GM18520 (cell line): ENCODE measurements around the gene SHANK1.

Source experiments
- ATAC-seq: cut with Tn5 transposase; IDR thresholded peaks from one replicate; pipeline ENCODE4 v1.9.1; 2021; ENCODE audit not compliant: unreplicated experiment

Gene SHANK1

DNA sequence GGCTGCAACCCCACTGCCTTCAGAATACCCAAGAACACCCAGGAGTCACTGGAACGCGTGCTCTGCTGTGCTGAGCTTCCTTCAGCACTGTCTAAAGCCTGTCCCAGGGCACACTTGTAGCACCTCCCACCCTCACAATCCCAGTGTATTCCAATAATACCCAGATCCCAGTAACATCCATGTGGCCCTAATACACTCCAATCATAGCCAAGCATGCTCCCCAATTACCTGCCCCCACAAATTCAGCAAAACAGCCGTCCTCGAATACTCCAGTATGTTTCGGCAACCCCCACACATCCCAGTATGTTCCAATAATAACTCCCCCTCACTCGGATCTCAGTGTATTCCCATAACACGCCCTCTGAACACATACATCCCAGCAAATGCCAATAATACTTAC lies 29.2 kb downstream of the SHANK1 start:
- no peak for ATAC-seq

DNA sequence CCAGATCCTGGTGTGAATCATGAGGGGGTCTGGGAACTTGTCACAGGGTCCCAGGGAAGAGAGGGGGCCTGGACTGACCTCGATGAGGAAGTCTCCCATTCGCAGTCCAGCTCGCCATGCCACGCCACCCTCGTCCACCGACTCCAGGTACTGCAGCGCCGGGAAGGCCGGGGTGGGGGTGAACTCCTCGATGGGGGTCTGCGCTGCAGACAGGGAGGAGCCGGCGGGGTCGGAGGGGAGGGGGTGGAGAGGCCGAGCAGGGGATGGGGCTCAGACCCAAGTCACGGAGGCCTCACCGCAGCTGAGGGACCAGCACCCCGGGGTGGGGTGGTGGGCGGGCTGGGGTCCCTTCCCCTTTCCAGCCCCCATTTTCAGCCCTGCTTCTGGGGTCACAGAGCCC lies 30.8 kb downstream of the SHANK1 start:
- no peak for ATAC-seq

DNA sequence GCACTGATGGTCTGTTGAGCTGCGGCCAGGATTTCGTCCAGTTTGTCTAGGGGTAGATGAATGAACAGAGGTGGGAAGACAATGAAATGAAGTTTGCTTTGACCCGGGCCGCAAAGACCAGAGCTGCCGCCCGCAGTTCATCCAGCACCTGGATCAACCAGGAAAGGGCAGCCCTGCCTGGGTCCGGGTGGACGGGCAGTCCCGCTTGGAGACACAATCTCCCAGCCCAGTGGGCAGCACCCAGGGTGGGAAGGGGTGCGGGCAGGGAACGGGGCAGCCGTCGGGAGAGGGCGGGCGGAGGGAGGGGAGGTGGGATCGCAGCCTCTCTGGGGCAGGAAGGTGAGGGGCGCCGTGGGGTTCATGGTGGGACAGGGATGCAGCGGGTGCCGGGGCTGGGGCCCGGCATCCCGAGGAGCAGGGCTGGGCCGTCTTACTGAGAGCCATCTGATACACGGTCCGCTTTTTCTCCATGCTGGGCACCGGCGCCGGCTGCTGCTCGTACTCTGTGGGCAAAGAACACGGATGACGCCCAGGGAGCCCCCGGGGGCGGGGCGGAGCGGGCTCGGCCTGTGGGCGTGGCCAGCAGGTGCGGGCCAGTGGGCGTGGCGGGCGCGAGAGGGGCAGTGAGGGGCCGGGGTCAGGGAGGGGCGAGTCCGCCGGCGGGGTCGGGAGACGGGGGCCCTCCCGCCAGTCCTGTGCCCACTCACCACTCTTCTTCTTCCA lies 33.1 kb downstream of the SHANK1 start:
- ATAC-seq, result no peak

DNA sequence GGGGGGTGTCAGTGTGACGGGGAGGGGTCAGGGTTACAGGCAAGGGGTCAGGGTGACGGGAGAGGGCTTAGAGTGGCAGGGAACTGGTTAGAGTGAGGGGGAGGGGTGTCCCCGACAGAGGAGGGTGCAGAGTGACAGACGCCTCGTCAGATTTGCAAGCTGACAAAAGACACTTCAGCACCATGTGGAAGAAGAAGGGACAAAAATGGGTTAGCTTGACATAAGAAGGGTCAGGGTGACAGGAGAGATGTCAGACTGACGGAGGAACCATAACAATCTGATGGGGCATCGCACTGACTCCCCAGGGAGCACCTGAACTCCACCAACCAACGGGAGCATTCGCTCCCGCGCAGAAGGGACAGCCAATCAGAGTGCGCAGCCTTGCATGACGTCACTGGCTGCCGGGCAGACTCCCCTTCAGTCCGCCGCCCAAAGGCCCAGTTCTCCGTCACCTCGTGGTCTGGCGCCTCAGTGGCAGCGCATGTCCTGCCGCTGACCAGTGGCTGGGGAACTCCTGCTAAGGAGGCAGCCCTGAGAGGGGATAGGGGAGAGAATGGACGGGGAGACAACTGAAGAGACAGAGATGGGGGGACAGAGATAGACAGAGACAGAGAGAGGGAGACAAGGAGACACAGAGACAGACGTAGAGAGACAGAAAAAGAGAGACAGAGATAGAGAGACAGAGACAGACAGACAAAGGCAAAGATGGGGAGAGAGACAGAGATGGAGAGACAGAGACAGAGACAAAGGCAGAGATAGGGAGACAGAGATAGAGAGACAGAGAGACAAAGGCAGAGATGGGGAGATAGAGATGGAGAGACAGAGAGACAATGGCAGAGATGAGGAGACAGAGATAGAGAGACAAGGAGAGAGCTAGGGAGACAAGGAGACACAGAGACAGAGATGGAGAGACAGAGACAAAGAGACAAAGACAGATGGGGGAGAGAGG lies 40.2 kb downstream of the SHANK1 start:
- no peak for ATAC-seq

DNA sequence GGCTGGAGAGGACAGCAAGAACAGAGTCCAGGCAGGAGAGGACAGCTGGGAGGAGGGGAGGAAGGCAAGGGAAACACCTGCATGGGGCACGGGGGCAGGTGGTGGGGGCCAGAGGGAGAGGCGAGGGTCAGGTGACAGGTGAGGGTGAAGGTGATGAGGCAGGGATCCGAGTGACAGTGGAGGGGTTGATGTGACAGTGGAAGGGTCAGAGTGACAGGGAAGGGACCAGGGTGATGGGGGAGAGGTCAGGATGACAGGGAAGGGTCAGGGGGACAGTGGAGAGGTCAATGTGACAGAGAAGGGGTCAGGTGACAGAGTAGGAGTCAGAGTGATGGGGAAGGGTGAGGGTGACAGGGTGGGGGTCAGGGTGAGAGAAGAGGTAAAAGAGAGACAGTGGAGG lies 41.3 kb downstream of the SHANK1 start:
- no peak for ATAC-seq

- ATAC-seq, result no peak
These were observed 42.0 kb downstream of the SHANK1 start for GRCh38 chr19:50677636-50678035.

DNA sequence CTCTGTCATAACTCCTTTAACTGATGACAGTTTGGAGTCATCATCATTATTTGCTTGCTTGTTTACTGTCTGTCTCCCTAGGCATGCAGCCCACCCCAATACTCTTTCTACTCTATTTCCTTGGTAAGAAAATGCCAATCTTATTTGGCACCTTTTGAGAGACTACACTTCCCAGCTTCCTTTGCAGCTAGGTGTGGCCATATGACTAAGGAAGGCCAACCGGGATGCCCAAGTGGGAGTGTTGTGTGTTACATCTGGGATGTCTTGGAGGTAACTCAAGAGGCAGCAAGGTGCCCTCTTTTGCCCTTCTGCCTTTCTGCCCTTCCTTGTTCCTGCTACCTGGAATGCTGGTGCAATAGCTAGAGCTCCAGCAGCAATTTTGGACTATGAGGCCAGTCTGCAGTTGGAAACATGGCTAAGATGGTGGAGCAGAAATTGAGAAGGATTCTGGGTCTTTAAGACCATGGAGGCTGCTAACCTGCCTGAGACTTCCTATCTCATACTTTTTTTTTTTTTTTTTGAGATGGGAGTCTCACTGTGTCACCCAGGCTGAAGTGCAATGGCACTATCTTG lies 42.9 kb downstream of the SHANK1 start:
- ATAC-seq, result no peak

DNA sequence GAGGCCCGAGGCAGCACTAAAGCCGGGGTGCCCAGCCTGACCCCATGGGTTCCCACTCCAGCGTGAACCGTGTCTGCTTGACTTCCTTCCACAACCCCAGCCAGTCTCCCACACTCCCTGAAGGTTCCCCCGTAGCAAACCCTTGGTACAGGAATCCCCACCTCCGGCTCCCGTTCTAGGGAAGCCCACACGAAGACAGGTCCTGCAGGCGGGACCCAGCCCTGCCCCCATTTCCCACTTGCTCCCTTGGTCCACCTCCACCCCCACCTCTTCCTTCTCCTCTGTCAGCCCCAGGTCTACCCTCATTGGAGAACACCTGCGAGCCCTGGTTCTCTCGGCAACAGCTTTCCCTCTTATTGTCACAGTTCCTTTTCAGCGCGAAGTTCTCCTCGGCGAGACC lies 46.5 kb downstream of the SHANK1 start:
- no peak for ATAC-seq

- ATAC-seq, result no peak
These were observed 49.6 kb downstream of the SHANK1 start for GRCh38 chr19:50670102-50670380.

DNA sequence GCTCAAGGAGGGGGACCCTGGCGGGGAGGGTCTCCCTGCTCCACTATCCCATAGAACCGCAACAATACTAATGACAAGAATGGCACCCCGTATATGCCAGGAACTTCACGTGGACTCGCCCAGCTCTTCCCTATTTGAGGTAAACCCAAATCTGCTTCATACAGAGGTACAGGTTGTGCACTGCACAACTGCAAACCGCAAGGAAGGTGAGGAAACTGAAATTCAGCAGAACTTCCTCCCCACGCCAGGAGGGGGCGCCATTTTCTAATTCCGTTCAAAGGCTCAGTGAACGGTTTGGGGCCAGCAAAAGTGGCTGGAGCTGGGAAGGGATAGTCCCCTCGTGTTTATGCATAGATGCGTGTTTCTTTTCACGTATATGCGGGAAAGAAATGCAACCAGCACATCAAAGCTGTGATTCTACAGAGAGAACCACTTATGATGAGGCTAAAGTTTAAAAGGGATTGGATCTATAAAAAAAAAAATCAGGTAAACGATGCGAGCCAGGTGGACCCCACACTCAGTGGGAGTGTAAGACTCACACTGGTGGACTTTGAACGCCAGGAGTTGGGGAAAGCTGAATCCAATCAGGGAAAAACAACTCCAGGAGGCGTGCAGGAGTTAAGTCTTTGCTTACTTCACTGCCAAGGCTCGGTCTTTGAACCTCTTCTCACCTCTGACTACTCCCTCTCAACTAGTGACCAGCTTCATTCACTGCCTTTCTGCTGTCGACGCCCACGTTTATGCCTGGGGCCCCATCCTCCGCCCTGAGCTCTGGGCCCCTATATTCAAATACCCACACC lies 50.1 kb downstream of the SHANK1 start:
- ATAC-seq, result no peak

DNA sequence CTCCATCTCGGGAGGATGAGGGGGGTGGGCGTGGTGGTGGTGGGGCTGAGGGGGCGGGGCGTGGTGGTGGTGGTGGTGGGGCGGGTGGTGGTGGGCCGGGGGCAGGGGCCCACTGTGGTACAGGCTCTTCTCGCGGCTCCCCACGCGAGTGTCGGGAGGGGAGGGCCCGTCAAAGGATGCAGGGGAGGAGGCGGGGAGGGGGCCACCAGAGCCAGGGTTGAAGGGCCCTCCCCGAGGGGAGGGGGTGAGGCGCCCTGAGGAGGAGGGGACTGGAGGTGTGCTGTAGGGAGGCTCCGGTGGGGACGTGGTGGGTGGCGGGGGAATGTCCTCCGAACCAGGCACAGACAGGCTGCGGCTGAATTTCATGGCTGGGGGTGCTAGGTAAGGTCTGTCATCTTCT lies 50.7 kb downstream of the SHANK1 start:
- no peak for ATAC-seq

DNA sequence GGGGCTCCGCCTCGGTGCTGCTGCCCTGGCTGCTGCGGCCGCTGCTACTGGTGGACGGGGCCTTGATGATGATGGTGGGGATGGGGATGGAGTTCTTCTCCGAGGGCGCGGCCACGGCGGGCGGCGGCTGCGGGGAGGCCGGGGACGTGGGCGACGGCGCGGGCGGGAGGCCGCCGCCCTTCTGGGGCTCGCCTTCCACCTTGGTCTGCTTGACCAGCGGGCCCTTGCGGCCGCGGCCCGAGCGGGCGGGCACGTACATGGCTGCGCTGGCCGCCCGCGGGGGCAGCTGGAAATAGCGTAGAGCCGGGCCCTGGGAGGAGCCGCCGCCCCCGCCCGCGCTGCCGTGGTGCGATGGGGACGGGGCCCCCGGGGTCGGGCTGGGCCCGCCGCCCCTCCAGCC lies 51.2 kb downstream of the SHANK1 start:
- no peak for ATAC-seq

GRCh38 chr19:50667759-50668231 lies 51.8 kb downstream of the SHANK1 start:
- no peak for ATAC-seq

DNA sequence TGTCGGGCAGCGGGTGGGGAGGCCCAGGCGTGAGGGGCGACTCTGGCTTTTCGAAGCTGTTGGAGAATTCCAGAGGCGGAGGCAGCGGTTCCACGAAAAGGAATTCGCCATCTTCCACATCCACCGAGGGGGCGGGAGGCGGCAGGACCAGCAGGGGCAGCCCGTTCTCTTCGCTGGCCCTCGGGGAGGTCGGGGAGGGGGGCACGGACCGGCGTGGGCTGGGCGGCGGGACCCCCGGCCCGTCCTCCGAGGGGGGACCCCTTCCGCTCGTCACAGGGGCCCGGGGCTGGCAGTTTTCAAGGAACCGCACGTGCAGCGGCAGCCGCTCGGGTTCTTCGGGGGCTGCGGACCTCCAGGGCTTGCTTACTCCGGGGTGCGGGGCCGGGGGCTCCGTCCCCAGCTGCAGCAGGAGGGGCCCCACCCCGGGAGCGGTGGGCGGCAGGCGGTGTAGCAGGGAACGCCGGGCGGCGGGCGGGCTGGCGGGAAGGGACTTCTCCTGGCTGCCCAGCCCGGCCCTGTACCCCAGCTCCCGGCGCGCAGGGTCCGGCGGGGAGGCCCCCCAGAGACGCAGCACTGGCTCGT lies 52.3 kb downstream of the SHANK1 start:
- ATAC-seq, result no peak

DNA sequence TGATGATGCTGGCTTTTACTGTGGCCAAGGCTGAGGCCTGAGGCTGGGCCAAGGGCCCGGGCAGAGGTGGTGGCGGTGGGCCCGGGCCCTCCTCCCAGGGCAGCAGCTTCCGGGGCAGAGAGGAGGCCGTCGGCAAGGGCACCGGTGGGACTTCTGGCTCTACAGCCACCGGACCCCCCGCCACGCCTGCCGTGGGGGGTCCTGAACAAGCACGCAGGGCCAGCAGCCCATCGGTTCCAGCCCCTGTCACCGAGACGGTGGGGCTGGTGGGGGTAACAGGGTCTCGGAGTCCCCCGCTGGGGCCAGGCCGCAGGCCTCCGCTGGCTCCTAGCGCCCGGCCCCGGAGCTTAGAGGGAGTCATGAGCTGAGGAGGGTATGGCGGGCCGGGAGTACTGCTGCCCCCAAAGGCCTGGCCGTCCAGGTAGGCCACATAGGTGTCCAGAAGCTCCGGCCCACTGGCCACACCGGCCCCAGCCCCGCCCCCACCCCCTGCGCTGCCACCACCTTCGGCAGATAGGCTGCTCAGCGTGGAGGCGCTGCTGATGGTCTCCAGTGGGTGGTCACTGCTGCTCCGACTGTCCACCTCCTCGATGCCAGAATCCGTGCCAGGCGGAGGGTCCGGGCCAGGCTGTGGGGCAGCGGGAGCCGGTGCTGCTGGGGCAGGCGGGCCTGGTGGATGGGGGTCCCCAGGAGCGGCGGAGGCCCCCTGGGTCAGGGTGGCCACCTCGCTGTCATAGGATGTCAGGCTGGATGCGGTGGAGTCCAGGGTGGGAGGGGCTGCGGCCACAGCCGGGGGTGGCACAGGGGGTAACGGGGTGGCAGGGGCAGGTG lies 53.0 kb downstream of the SHANK1 start:
- no peak for ATAC-seq

DNA sequence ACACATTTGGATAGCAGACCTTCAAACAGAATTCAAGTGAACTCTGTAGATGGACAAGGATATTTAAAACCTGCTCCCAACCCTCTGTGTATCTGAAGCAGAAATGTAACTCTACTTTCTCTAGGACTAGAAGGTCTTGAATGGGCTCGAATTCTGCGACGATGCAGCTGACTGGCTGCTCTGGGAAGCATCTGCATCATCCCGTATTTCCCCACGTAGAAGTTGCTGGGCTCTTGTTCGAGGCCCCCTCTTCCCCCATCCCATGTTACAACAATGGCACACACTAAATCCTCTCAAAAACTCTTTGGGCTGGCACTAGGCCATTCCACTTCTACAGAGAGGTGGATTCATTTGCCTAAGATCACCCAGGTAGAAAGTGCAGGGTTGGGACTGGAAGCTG lies 55.4 kb downstream of the SHANK1 start:
- no peak for ATAC-seq

- no peak for ATAC-seq
These were observed 56.2 kb downstream of the SHANK1 start for GRCh38 chr19:50663482-50663790.

GRCh38 chr19:50662651-50663481 lies 56.7 kb downstream of the SHANK1 start:
- no peak for ATAC-seq
